Measurements from ENCODE around the gene ECSCR.

- no peak for TF ChIP-seq CTCF (IDR thresholded peaks at IDR 0.05; ENCODE audit: extremely low read depth in 1 of 2, insufficient read depth in 1 of 2, low read depth in 1 of 2, low read length in 2 of 2)
- TF ChIP-seq MYC (IDR thresholded peaks at IDR 0.05; ENCODE audit: low read depth, low read length), result no peak
- no peak for TF ChIP-seq POLR2AphosphoS5 (IDR thresholded peaks at IDR 0.05; ENCODE audit: insufficient read depth, low read depth, low read length)
- TF ChIP-seq GATA2 (IDR thresholded peaks at IDR 0.05; ENCODE audit: insufficient read depth, insufficient read length, low read depth, low read length), result no peak
- no peak for TF ChIP-seq POLR2A (IDR thresholded peaks at IDR 0.05; ENCODE audit: low read depth, low read length)
- TF ChIP-seq EZH2 (IDR thresholded peaks at IDR 0.05; ENCODE audit: borderline replicate concordance, low read depth, low read length, severe bottlenecking), result no peak
- no peak for TF ChIP-seq MAX (IDR thresholded peaks at IDR 0.05; ENCODE audit: insufficient read depth, insufficient read length)
- no peak for TF ChIP-seq FOS (IDR thresholded peaks at IDR 0.05; ENCODE audit: borderline replicate concordance, insufficient read depth, low read length)
- TF ChIP-seq JUN (IDR thresholded peaks at IDR 0.05; ENCODE audit: borderline replicate concordance, insufficient read depth, insufficient read length, low read depth), result no peak
Observed at GRCh38 chr5:139473105-139473504, 10.6 kb upstream of the ECSCR start.
